LHCN-M2 (cell line): ENCODE measurements around the gene CLGN. TPM values are rescaled to one million over a fixed set of nuclear protein-coding genes. Genes with fewer than 3 reads are reported as not detected.
"Not testable (repeated sequence)": the region's sequence is repeated elsewhere in the genome, so short reads cannot be mapped to it uniquely, and the experiment has no call there.

ENCODE experiments used
- DNase-seq: peaks from one replicate; pipeline ENCODE4 v3.0.0-alpha.2; 2012; ENCODE audit warnings: low read depth
- polyA plus RNA-seq: library from polyadenylated mRNA; unstranded; fragments of >200 nt; gene quantifications from one replicate; pipeline ENCODE4 v1.2.1, GENCODE V29; 2012; ENCODE audit warnings: missing spikeins
- total RNA-seq: library from RNA; depleted of rRNA; stranded (reverse); fragments of >200 nt; gene quantifications from 2 replicates; pipeline ENCODE4 v1.2.3, GENCODE V29; 2014; rRNA removed

Gene CLGN
- not detected in 2 replicates for total RNA-seq
- polyA plus RNA-seq = not detected

GRCh38 chr4:140427106-140427918 lies at the start of gene CLGN:
TSS of gene CLGN (minus strand) at chr4:140427648. CDS start at chr4:140413078, 14,570 bp downstream.
- peak; percentile 15 for DNase-seq

GRCh38 chr4:140472156-140472555 lies 44.7 kb upstream of the CLGN start:
- no peak for DNase-seq

DNA sequence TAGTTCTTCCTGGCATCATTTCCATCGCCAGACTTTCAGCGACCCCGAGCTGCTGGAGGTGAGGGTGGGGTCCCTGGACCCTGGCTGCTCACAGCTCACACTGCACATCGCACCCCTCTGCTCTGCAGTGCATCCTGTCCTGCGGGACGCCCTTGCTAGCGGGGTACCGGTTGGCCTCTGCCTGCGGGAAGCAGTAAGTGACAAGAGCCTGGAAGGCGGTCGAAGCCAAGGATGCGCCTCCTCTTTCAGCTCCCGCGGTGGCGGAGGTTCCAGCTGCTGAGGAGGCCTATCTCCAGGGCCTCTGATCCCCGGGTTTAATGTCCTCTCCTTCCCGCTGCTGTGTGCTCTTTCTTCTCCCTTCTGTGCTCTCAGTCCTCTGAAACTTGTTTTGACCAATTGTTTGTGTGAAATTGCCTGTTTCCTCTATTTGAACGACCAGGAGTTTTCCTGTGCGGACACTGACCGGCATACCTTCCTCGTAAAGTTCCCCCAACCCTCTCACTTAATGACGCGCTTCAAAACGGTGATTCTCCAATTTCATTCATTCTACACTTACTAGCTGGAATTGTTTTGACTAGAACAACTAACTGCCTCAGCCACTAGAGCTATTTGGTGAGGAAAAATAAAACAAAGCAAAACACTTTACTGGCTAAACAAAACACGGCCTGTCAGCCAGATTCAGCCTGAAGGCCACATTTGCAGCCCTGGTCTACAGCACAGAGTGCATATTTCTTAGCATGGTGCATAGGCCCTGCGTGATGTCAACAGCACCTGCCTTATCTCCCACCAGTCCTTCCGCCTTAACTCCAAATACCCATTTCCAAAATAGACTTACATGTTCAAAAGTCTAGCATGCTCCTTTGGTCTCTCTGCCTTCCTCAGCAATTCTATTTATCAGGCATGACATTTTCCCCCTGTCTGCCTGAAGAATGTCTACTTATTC lies 42.6 kb upstream of the CLGN start:
- no peak for DNase-seq

GRCh38 chr4:140466146-140466545 lies 38.7 kb upstream of the CLGN start:
- DNase-seq = no peak

- DNase-seq = no peak
Measured at GRCh38 chr4:140463614-140464013, 36.2 kb upstream of the CLGN start.

DNA sequence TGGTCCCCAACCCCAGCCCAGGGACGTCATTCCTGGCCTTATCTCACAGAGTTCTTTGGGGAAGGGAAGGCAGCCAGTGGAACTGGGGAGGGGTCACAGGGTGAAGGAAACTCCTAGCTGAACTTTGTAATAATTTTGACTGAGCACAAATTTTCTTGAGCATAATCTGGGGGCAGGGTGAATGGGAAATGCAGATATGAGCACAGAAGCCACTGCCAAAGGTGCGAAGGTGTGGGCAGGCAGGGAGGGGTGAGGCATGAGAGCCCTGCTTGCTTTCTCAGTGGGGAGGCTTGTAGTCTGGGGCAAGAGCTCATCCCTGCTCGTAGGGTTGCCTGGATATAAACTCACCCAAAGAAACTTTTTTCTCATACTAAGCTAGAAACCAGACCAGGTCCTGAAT lies 35.7 kb upstream of the CLGN start:
- no peak for DNase-seq

DNA sequence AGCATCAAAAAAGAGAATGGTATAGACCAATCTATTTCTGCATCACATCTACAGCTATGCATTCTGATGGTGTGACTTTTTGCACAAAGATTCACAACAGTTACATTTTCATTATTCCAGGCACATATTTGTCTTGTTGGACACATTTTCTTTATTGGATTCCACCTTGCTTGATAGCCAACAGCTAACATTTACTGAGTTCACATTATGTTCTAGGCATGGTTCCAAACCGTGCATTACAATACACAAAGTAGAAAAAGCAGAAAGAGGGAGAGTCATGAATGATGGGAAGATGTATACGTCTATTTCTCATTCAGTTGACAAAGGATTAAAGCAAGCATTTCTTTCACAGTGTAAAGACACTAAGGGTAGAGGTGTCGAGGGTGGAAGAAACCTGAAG lies 22.9 kb upstream of the CLGN start:
- no peak for DNase-seq

DNA sequence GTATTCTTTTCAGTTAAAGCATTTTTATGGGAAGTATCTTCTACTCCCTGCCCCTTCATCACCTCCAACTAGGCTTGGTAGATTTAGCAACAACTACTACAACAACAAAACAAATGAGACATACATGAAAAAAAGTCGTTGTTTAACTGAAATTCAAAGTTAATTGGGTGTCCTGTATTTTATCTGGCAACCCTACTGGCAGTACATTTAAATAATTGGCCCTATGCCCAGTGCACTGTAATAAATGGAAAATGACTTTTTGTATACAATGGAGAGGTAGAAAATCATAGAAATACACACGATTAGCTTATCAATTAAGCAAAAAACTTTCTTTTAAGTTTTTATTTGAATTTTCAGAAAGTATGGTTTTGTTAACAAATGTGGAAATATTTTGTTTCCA lies 21.4 kb upstream of the CLGN start:
- DNase-seq = no peak

GRCh38 chr4:140448162-140448561 lies 20.7 kb upstream of the CLGN start:
- no peak for DNase-seq

DNA sequence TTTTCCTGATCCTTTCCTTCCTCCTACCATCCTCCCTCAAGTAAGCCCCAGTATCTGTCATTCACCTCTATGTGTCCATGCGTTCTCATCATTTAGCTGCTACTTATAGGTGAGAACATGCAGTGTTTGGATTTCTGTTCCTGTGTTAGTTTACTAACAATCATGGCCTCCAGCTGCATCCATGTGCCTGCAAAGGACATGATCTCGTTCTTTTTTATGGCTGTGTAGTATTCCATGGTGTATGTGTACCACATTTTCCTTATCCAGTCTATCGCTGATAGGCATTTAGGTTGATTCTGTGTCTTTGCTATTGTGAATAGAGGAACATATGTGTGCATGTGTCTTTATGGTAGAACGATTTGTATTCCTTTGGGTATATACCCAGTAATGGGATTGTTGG lies 16.9 kb upstream of the CLGN start:
- not testable (repeated sequence) for DNase-seq

DNA sequence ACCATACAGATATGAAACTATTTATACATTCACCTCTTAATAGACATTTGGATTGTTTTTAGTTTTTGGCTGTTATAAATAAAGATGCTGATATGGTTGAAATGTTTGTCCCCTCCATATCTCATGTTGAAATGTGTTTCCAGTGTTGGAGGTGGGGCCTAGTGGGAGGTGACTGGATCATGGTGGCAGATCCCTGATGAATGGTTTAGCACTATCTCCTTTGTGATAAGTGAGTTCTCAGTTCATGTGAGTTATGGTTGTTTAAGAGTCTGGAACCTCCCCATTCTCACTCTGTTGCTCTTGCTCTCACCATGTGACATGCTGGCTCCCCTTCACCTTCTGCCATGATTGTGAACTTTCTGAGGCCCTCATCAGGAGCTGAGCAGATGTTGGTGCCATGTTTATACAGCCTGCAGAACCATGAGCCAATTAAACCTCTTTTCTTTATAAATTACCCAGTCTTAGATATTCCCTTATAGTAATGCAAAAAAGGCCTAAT lies 12.2 kb upstream of the CLGN start:
- DNase-seq = no peak

- DNase-seq = no peak
Measured at GRCh38 chr4:140427919-140428471, 547 bp upstream of the CLGN start.

DNA sequence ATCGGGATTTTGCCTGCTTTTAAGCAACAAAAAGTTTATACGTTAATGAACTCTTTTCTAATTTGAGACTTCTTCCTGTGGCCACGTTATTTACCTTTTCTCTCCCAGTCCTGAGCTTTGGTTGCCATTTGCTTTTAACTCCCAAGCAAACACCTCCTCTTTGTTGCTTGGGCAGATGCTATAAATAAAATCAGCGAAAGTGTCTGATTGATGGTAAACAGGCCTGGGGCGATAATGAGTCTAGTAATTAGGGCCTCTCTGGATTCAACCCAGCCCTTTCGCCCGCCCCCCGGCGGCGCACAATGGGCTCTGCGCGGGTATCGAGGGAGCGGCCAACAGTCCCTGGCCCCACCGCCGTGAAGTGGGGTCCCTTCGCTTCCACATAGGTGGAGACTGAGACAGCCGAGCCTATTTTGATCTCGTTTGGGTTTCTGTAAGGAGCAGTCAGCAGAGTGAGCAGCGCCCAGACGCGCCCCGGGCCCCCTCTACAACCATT lies 790 bp downstream of the CLGN start:
- DNase-seq = no peak

- DNase-seq = no peak
Measured at GRCh38 chr4:140423106-140423505, 4.3 kb downstream of the CLGN start.

- not testable (repeated sequence) for DNase-seq
Measured at GRCh38 chr4:140413130-140413969, 14.1 kb downstream of the CLGN start.

DNA sequence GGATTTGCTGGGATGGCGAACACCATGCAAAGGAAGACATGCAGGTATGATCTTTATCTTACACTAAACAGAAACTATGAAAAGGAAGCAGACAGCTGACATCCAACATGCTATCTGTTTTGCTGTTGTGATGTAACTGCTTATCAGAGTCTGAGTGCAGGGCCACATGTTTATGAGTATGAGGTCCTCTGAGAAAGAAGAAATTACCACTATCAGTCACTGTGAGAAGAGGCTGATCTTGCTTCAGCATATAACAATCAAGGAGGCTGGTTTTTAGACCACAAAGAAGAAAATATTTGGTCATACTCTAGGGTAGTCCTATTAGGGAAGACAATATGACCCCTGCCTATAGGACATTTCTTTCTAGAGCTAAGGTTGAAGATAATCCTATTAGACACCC lies 18.5 kb downstream of the CLGN start:
- DNase-seq = no peak

DNA sequence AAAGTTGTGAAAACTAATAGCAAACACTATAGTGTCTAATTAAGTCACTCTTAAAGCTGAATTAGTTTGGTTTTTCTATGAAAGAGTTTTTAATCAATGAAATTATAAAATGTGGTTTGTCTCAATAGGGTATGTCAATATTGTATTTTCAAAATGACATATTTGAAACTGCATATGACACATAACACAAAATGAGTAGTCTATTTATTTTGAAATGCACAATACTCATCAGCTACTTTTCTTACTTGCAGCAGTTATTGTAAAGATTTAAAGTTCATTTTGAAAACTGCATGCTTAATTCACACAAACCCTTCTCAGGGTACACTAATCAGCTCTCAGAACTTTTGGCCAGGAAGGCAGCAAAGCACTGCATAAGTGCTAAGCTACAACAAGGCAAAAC lies 21.2 kb downstream of the CLGN start:
- no peak for DNase-seq

GRCh38 chr4:140400111-140400510 lies 27.3 kb downstream of the CLGN start:
- no peak for DNase-seq

- no peak for DNase-seq
Measured at GRCh38 chr4:140395668-140396067, 31.8 kb downstream of the CLGN start.

- DNase-seq = no peak
Measured at GRCh38 chr4:140388015-140388414, 39.4 kb downstream of the CLGN start.

- no peak for DNase-seq
Measured at GRCh38 chr4:140382732-140383131, 44.7 kb downstream of the CLGN start.
